ENCODE results near the gene ANAPC16. TPM values are rescaled to one million over a fixed set of nuclear protein-coding genes. Genes with fewer than 3 reads are reported as not detected.

Gene ANAPC16
- total RNA-seq, 1 donor from 2014 or later = 37.0 TPM

DNA sequence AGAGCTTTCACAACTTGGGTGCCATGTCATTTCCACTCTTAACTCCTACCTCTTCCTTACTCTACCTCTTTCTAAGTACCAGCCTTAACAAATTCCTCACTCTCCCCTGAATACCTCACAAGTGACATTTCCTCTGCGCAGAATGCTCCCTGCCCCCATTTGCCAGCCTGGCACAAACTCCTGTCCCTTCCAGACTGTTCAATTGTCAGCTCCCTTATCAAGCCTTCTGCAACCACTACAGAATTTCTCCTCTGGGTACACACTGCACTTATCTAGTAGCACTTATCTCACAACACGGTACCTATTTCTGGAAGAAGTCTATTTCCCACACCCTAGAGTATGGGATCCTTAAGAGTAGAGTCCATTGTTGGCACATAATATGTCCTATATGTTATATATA is 39.1 kb upstream of the ANAPC16 start:
- Mint-ChIP-seq H3K27me3 (ENCODE audit: unreplicated experiment) (peaks cover 2% of the 10 kb centered on the region), H3K9me3 (ENCODE audit: unreplicated experiment) (no peaks in the 10 kb centered on the region), H3K36me3 (ENCODE audit: unreplicated experiment) (peaks cover under 1% of the 10 kb centered on the region), H3K27ac (ENCODE audit: unreplicated experiment) (no peak overlapping the region), H3K4me3 (ENCODE audit: unreplicated experiment) (no peak overlapping the region), H3K4me1 (ENCODE audit: low read depth, unreplicated experiment) (no peaks in the 10 kb centered on the region)
- TF ChIP-seq, protein P1, sequence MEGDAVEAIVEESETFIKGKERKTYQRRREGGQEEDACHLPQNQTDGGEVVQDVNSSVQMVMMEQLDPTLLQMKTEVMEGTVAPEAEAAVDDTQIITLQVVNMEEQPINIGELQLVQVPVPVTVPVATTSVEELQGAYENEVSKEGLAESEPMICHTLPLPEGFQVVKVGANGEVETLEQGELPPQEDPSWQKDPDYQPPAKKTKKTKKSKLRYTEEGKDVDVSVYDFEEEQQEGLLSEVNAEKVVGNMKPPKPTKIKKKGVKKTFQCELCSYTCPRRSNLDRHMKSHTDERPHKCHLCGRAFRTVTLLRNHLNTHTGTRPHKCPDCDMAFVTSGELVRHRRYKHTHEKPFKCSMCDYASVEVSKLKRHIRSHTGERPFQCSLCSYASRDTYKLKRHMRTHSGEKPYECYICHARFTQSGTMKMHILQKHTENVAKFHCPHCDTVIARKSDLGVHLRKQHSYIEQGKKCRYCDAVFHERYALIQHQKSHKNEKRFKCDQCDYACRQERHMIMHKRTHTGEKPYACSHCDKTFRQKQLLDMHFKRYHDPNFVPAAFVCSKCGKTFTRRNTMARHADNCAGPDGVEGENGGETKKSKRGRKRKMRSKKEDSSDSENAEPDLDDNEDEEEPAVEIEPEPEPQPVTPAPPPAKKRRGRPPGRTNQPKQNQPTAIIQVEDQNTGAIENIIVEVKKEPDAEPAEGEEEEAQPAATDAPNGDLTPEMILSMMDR (IDR thresholded peaks at IDR 0.05; ENCODE audit: partially characterized antibody, unreplicated experiment) = no peak
- no peak for DNase-seq

DNA sequence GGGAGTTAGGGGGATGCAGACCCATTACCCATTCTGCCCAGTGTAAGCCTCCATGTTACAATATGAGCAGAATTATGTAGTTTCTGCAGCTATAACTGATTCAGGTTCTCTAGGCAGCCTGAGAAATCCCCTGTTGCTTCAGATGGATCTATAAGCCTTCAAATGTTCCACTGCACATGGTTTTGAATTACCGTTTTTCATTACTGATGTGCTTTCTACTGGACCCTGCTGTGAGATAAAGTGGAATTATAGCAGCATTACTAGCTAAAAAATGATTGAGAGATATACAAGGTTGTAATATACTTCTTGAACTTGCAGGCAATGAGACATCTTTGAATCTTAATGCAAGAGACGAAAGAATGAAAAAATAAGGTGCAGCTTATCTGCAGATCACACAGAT is 38.4 kb upstream of the ANAPC16 start:
- DNase-seq = no peak

DNA sequence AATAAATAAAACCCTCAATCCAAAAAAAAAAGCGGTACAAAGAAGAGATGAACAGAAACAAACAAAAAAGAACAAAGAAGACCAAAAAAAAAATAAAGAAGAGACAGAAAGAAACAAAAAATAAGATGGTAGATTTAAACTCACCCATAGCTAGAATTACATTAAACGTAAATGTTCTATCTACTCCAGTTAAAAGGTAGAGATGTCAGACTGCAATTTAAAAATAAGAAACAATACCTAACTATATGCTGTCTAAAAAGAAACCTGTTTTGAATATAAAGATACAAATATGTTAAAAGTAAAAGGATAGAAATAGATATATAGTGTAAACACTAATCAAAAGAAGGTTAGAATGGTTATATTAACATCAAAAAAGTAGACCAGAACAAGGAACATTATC is 31.7 kb upstream of the ANAPC16 start:
- H3K4me3 Mint-ChIP-seq (ENCODE audit: unreplicated experiment) = no peak overlapping the region
- no peak for DNase-seq
- peaks cover 5% of the 10 kb centered on the region for H3K9me3 Mint-ChIP-seq (ENCODE audit: unreplicated experiment)
- H3K27me3 Mint-ChIP-seq (ENCODE audit: unreplicated experiment) = peaks cover 4% of the 10 kb centered on the region
- H3K36me3 Mint-ChIP-seq (ENCODE audit: unreplicated experiment) = peaks cover 13% of the 10 kb centered on the region
- TF ChIP-seq, protein P1 (IDR thresholded peaks at IDR 0.05; ENCODE audit: partially characterized antibody, unreplicated experiment) = no peak
- no peak overlapping the region for H3K27ac Mint-ChIP-seq (ENCODE audit: unreplicated experiment)
- no peaks in the 10 kb centered on the region for H3K4me1 Mint-ChIP-seq (ENCODE audit: low read depth, unreplicated experiment)

More for the DNA sequence above, 38.4 kb upstream of the ANAPC16 start:
- H3K27me3 Mint-ChIP-seq (ENCODE audit: unreplicated experiment) = peaks cover 4% of the 10 kb centered on the region
- H3K36me3 Mint-ChIP-seq (ENCODE audit: unreplicated experiment) = peaks cover 5% of the 10 kb centered on the region
- TF ChIP-seq, protein P1 (IDR thresholded peaks at IDR 0.05; ENCODE audit: partially characterized antibody, unreplicated experiment) = no peak
- no peak overlapping the region for H3K4me3 Mint-ChIP-seq (ENCODE audit: unreplicated experiment)
- no peaks in the 10 kb centered on the region for H3K9me3 Mint-ChIP-seq (ENCODE audit: unreplicated experiment)
- H3K27ac Mint-ChIP-seq (ENCODE audit: unreplicated experiment) = no peak overlapping the region
- no peaks in the 10 kb centered on the region for H3K4me1 Mint-ChIP-seq (ENCODE audit: low read depth, unreplicated experiment)

DNA sequence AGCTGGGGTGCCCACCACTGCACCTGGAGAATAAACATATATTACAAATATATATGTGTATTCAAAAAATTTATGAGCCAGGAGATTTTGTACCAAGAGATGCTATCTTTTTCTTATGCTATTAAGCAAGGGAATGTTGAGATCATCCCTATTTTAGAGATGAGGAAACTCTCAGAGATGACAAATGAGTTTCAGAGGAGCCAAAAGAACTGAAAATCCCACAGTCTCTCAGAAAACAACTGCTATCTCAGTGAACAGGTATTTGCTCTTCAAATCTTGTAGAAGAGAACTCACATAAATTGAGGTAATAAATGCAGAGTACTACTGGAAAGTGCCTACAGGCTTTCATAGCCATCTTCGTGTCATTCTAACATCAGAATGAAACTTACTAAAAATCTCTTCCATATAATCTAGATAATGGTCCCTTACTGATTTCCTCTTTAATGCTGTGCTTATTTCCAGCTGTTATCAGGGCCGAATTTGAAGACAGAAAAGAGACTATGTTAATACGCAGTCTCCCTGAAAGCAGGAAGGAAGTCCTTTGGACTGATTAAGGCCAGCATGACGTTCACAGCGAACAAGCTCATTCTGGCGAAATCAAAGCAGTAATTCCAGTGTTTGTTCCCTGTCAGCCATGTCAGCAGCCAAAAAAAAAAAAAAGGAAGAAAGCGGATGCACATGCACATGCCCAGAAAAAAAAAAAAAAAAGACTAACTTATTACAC is 29.4 kb upstream of the ANAPC16 start:
- Mint-ChIP-seq H3K4me1 (ENCODE audit: low read depth, unreplicated experiment) (no peaks in the 10 kb centered on the region), H3K9me3 (ENCODE audit: unreplicated experiment) (peaks cover 5% of the 10 kb centered on the region), H3K27ac (ENCODE audit: unreplicated experiment) (no peak overlapping the region), H3K4me3 (ENCODE audit: unreplicated experiment) (no peak overlapping the region), H3K27me3 (ENCODE audit: unreplicated experiment) (peaks cover 4% of the 10 kb centered on the region), H3K36me3 (ENCODE audit: unreplicated experiment) (peaks cover 18% of the 10 kb centered on the region)
- DNase-seq = no peak
- TF ChIP-seq, protein P1 (IDR thresholded peaks at IDR 0.05; ENCODE audit: partially characterized antibody, unreplicated experiment) = no peak

DNA sequence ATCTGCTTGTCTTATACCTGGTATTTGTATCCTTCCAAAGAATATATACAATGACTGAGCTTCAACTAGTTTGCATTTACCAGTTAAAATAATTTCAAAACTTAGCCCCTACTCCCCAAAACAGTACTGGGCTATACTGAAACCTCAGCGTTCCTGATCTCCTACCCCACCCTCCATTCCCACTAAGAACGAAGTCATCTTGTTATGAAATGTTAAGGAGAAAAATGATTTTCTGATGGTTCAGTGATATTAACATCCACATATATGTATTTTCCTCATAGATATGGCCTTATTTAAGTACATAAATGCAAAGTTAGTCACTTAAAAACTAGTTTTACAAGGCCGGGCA is 28.9 kb upstream of the ANAPC16 start:
- TF ChIP-seq, protein P1 (IDR thresholded peaks at IDR 0.05; ENCODE audit: partially characterized antibody, unreplicated experiment) = no peak
- no peak overlapping the region for H3K27ac Mint-ChIP-seq (ENCODE audit: unreplicated experiment)
- H3K36me3 Mint-ChIP-seq (ENCODE audit: unreplicated experiment) = peaks cover 15% of the 10 kb centered on the region
- no peaks in the 10 kb centered on the region for H3K4me1 Mint-ChIP-seq (ENCODE audit: low read depth, unreplicated experiment)
- H3K4me3 Mint-ChIP-seq (ENCODE audit: unreplicated experiment) = no peak overlapping the region
- DNase-seq = no peak
- H3K9me3 Mint-ChIP-seq (ENCODE audit: unreplicated experiment) = peaks cover 5% of the 10 kb centered on the region
- H3K27me3 Mint-ChIP-seq (ENCODE audit: unreplicated experiment) = no peaks in the 10 kb centered on the region

All from glutamatergic neuron (in vitro differentiated cells).